ENCODE data around the gene SPINT3. TPM values are rescaled to one million over a fixed set of nuclear protein-coding genes. Genes with fewer than 3 reads are reported as not detected.

Gene SPINT3
- total and polyA plus RNA-seq, 2 of the 8 experiments (the other 6 are each of a cell fraction or from before 2014, with no cell fraction given) = not detected

GRCh38 chr20:45467861-45468260, 47.6 kb downstream of the SPINT3 start:
- no peak overlapping the region for H3K9ac ChIP-seq (replicated peaks in 1 of 4; ENCODE audit: extremely low read depth in 1 of 4, low read depth in 3 of 4, low read length in 3 of 4)
- no peaks in the 10 kb centered on the region for H3K79me1 ChIP-seq (ENCODE audit: low read depth, low read length)
- H2AFZ ChIP-seq (ENCODE audit: low read length) = no peak overlapping the region
- peaks cover 0 to 4% (median 1%) of the 10 kb centered on the region in 4 experiments; a peak in 3 of 7 replicates for H3K27me3 ChIP-seq (replicated peaks in 1 of 4; ENCODE audit: control insufficient read depth in 3 of 4, extremely low read depth in 1 of 4, insufficient read depth in 3 of 4, low read length in 3 of 4)
- H2BK12ac ChIP-seq (ENCODE audit: low read depth, low read length) = no peak overlapping the region
- no peaks in the 10 kb centered on the region for H4K20me1 ChIP-seq (replicated peaks in 1 of 2; ENCODE audit: control insufficient read depth in 1 of 2, insufficient read depth in 2 of 2, low read length in 2 of 2)
- no peak overlapping the region for H3K56ac ChIP-seq (replicated peaks; ENCODE audit: insufficient read length, low read depth, low read length)
- no peak overlapping the region for H3K4me3 ChIP-seq (ENCODE audit: extremely low read depth in 1 of 4, insufficient read depth in 2 of 4, low read depth in 3 of 4, low read length in 4 of 4)
- H3K9me3 ChIP-seq (ENCODE audit: insufficient read depth in 2 of 2, low read depth in 1 of 2, low read length in 1 of 2) = no peaks in the 10 kb centered on the region
- peaks cover 2 to 20% (median 7%) of the 10 kb centered on the region in 4 experiments for H3K4me1 ChIP-seq (replicated peaks in 1 of 4; ENCODE audit: control insufficient read depth in 3 of 4, insufficient read depth in 4 of 4, low read length in 3 of 4)
- no peak overlapping the region for H3K4ac ChIP-seq (replicated peaks; ENCODE audit: insufficient read length, low read depth, low read length)
- peaks cover 11% of the 10 kb centered on the region; the same call in 1 of the 2 replicates for H3K23me2 ChIP-seq (ENCODE audit: low read depth, low read length)
- no peak overlapping the region for H2BK20ac ChIP-seq (ENCODE audit: low read length)
- H3K23ac ChIP-seq (ENCODE audit: insufficient read length) = no peak overlapping the region
- WGBS, 2 experiments (ENCODE audit: extremely low coverage in 1 of 2, insufficient coverage in 1 of 2, insufficient read length in 1 of 2, insufficient replicate concordance in 2 of 2, low coverage in 1 of 2, low lambda C conversion rate in 2 of 2, missing lambda C conversion rate in 1 of 2) = 81% methylated on average over 3 of the region's 3 CpGs; no CpG with 5 or more reads in 1 of the 2 experiments
- no peak overlapping the region for H3K4me2 ChIP-seq (ENCODE audit: insufficient read depth in 1 of 2, low read depth in 2 of 2, low read length in 2 of 2)
- DNase-seq (ENCODE audit: low read depth in 1 of 2, low spot score in 2 of 2) = no peak
- POLR2A ChIA-PET (ENCODE audit: partially characterized antibody) = interaction anchor here (0.9 to 3.0 kb wide), 4 partner anchors 12 to 19 kb away, joined by 3 to 21 read pairs (median 4); no protein-coding TSS in a partner anchor
- H2BK120ac ChIP-seq (replicated peaks; ENCODE audit: low read depth, low read length) = no peak overlapping the region
- H4K91ac ChIP-seq (replicated peaks; ENCODE audit: insufficient read length, low read length) = no peak overlapping the region
- no peaks in the 10 kb centered on the region for H3K79me2 ChIP-seq (ENCODE audit: control insufficient read depth in 1 of 2, insufficient read depth in 2 of 2, low read length in 2 of 2)
- H3K36me3 ChIP-seq (ENCODE audit: control insufficient read depth in 2 of 4, insufficient read depth in 4 of 4, low read length in 3 of 4) = no peaks in the 10 kb centered on the region
- no peak for FAIRE-seq
- H2BK5ac ChIP-seq (ENCODE audit: low read depth, low read length) = no peak overlapping the region
- no peak overlapping the region for H2AK5ac ChIP-seq (ENCODE audit: low read depth, low read length)
- H3K18ac ChIP-seq (ENCODE audit: extremely low read depth, low read length) = no peak overlapping the region
- CTCF ChIA-PET (ENCODE audit: partially characterized antibody) = interaction anchor here (0.6 to 18.5 kb wide), 13 partner anchors 9 to 303 kb away, joined by 3 to 317 read pairs (median 6); no protein-coding TSS in a partner anchor
- no peak overlapping the region for H3K27ac ChIP-seq (ENCODE audit: low read depth, low read length)
- no peak overlapping the region for H2BK15ac ChIP-seq (ENCODE audit: low read length)
- no peak overlapping the region for H4K5ac ChIP-seq (ENCODE audit: insufficient read length, low read depth, low read length)
- TF ChIP-seq RXRA (IDR thresholded peaks at IDR 0.05; ENCODE audit: insufficient read depth, low read depth, low read length) (no peak), RAD21 (IDR thresholded peaks at IDR 0.05 in 1 of 2, conservative IDR thresholded peaks at IDR 0.05 in 1 of 2; ENCODE audit: low read depth in 2 of 2, low read length in 2 of 2) (no peak), KDM1A (IDR thresholded peaks at IDR 0.05; ENCODE audit: borderline replicate concordance, low read length) (no peak), CEBPB (IDR thresholded peaks at IDR 0.05; ENCODE audit: low read depth, low read length) (no peak), TAF1 (IDR thresholded peaks at IDR 0.05; ENCODE audit: low read depth, low read length) (no peak), TAF7 (optimal IDR thresholded peaks at IDR 0.05; ENCODE audit: borderline replicate concordance, low read depth, low read length) (no peak)
- no peak overlapping the region for H3K14ac ChIP-seq (ENCODE audit: insufficient read length)
- H4K8ac ChIP-seq (ENCODE audit: extremely low read depth, insufficient read depth, low read length) = no peak overlapping the region
